H1 (cell line): Measurements from ENCODE around the gene DLGAP3. TPM values are rescaled to one million over a fixed set of nuclear protein-coding genes. Genes with fewer than 3 reads are reported as not detected.

Experiments used
- CTCF ChIA-PET: fragments of 300-600 bp; sonication (Branson Sonifier 250); formaldehyde crosslinking; loops from one replicate; lab custom pipeline; 2021; ENCODE audit not compliant: partially characterized antibody; lab: Charles Lee
- POLR2A ChIA-PET: fragments of 300-600 bp; sonication (Branson Sonifier 250); formaldehyde crosslinking; loops from one replicate; lab custom pipeline; 2021; ENCODE audit warnings: inconsistent platforms; ENCODE audit not compliant: partially characterized antibody; lab: Charles Lee
- DNase-seq, 2 experiments: peaks; one replicate each; pipeline versions ENCODE4 v3.0.0 to v3.0.0-alpha.2; 2010 to 2022; ENCODE audit warnings: low spot score in 2 of 2, low read depth in 1 of 2, mixed read lengths in 1 of 2
- FAIRE-seq: peaks from 2 replicates; lab custom pipeline; 2011; peaks lifted over from hg19 to GRCh38; lab: Jason Lieb, UNC
- H2AFZ ChIP-seq: 2 replicates; pipeline ENCODE4 v1.8.1; 2012; ENCODE audit warnings: low read length, inconsistent platforms
- H2AK5ac ChIP-seq: 2 replicates; pipeline ENCODE4 v1.6.1; 2013; ENCODE audit warnings: low read depth, low read length
- H2BK120ac ChIP-seq: replicated peaks from 2 replicates; pipeline ENCODE3; 2013; ENCODE audit warnings: low read depth, low read length, inconsistent platforms
- H2BK12ac ChIP-seq: 2 replicates; pipeline ENCODE4 v1.6.1; 2013; ENCODE audit warnings: low read depth, low read length
- H2BK15ac ChIP-seq: 2 replicates; pipeline ENCODE4 v1.6.1; 2013; ENCODE audit warnings: low read length
- H2BK20ac ChIP-seq: 2 replicates; pipeline ENCODE4 v1.6.1; 2013; ENCODE audit warnings: low read length
- H2BK5ac ChIP-seq: 2 replicates; pipeline ENCODE4 v1.6.1; 2013; ENCODE audit warnings: low read depth, low read length
- H3K14ac ChIP-seq: 2 replicates; pipeline ENCODE4 v1.6.1; 2013; ENCODE audit warnings: inconsistent platforms; ENCODE audit not compliant: insufficient read length
- H3K18ac ChIP-seq: 2 replicates; pipeline ENCODE4 v1.6.1; 2013; ENCODE audit warnings: low read length; ENCODE audit errors: extremely low read depth
- H3K23ac ChIP-seq: 2 replicates; pipeline ENCODE4 v1.6.1; 2013; ENCODE audit warnings: inconsistent platforms; ENCODE audit not compliant: insufficient read length
- H3K23me2 ChIP-seq: 2 replicates; pipeline ENCODE4 v1.6.1; 2013; ENCODE audit warnings: low read depth, low read length
- H3K27ac ChIP-seq: 2 replicates; pipeline ENCODE4 v1.6.1; 2011; ENCODE audit warnings: low read depth, low read length, inconsistent platforms
- H3K27me3 ChIP-seq, 4 experiments: replicated peaks in 1 of 4; 1 replicate in 1 of 4; 2 replicates in 3 of 4; pipeline versions ENCODE4 v1.6.1 to v1.8.1; 2011 to 2013; ENCODE audit warnings: low read length in 3 of 4, mild to moderate bottlenecking in 3 of 4, inconsistent platforms in 2 of 4, mixed read lengths in 2 of 4, moderate library complexity in 1 of 4; ENCODE audit not compliant: control insufficient read depth in 3 of 4, insufficient read depth in 3 of 4; ENCODE audit errors: extremely low read depth in 1 of 4
- H3K36me3 ChIP-seq, 4 experiments: 2 replicates each; pipeline versions ENCODE4 v1.6.1 to v1.8.1; 2011 to 2013; ENCODE audit warnings: mild to moderate bottlenecking in 4 of 4, low read length in 3 of 4, moderate library complexity in 2 of 4, control low read depth in 1 of 4, inconsistent platforms in 1 of 4; ENCODE audit not compliant: insufficient read depth in 4 of 4, control insufficient read depth in 2 of 4
- H3K4ac ChIP-seq: replicated peaks from 2 replicates; pipeline ENCODE3; 2013; ENCODE audit warnings: low read length, low read depth, mixed read lengths, inconsistent platforms; ENCODE audit not compliant: insufficient read length
- H3K4me1 ChIP-seq, 4 experiments: replicated peaks in 1 of 4; 1 replicate in 1 of 4; 2 replicates in 3 of 4; pipeline versions ENCODE4 v1.6.1 to v1.8.1; 2011 to 2013; ENCODE audit warnings: low read length in 3 of 4, inconsistent platforms in 2 of 4, mixed read lengths in 1 of 4; ENCODE audit not compliant: insufficient read depth in 4 of 4, control insufficient read depth in 3 of 4
- H3K4me2 ChIP-seq, 2 experiments: 2 replicates each; pipeline versions ENCODE4 v1.6.1 to v1.8.1; 2011 to 2013; ENCODE audit warnings: low read depth in 2 of 2, low read length in 2 of 2, control low read depth in 1 of 2, inconsistent platforms in 1 of 2, mild to moderate bottlenecking in 1 of 2; ENCODE audit not compliant: insufficient read depth in 1 of 2
- H3K4me3 ChIP-seq, 4 experiments: fragments of 200-600, 300-600 bp in 1 of 4; sonication (generic), shearing (Covaris generic), sonication (Bioruptor Twin) in 1 of 4; 2 replicates each; pipeline versions ENCODE4 v1.5.1 to v1.8.1; 2011 to 2016; ENCODE audit warnings: low read length in 4 of 4, low read depth in 3 of 4, control low read depth in 2 of 4, inconsistent platforms in 2 of 4, mild to moderate bottlenecking in 2 of 4, mixed read lengths in 1 of 4, moderate library complexity in 1 of 4; ENCODE audit not compliant: insufficient read depth in 2 of 4; ENCODE audit errors: extremely low read depth in 1 of 4
- H3K56ac ChIP-seq: replicated peaks from 2 replicates; pipeline ENCODE3; 2013; ENCODE audit warnings: low read depth, mild to moderate bottlenecking, mixed read lengths, low read length, inconsistent platforms; ENCODE audit not compliant: insufficient read length
- H3K79me1 ChIP-seq: 2 replicates; pipeline ENCODE4 v1.6.1; 2013; ENCODE audit warnings: low read depth, low read length, control low read depth
- H3K79me2 ChIP-seq, 2 experiments: 2 replicates each; pipeline versions ENCODE4 v1.6.1 to v1.8.1; 2012 to 2013; ENCODE audit warnings: low read length in 2 of 2, mild to moderate bottlenecking in 2 of 2, inconsistent platforms in 1 of 2; ENCODE audit not compliant: insufficient read depth in 2 of 2, control insufficient read depth in 1 of 2
- H3K9ac ChIP-seq, 4 experiments: replicated peaks in 1 of 4; 1 replicate in 1 of 4; 2 replicates in 3 of 4; pipeline versions ENCODE4 v1.6.1 to v1.8.1; 2011 to 2013; ENCODE audit warnings: low read depth in 3 of 4, low read length in 3 of 4, control low read depth in 2 of 4, mild to moderate bottlenecking in 2 of 4, moderate library complexity in 2 of 4, inconsistent platforms in 1 of 4; ENCODE audit errors: extremely low read depth in 1 of 4
- H3K9me3 ChIP-seq, 2 experiments: 2 replicates each; pipeline versions ENCODE4 v1.6.1 to v1.8.1; 2012 to 2013; ENCODE audit warnings: mild to moderate bottlenecking in 2 of 2, moderate library complexity in 2 of 2, control low read depth in 1 of 2, inconsistent platforms in 1 of 2, low read depth in 1 of 2, low read length in 1 of 2, mixed read lengths in 1 of 2; ENCODE audit not compliant: insufficient read depth in 2 of 2
- H4K20me1 ChIP-seq, 2 experiments: replicated peaks in 1 of 2; 2 replicates each; pipeline versions ENCODE3 to v1.8.1; 2011 to 2013; ENCODE audit warnings: inconsistent platforms in 2 of 2, low read length in 2 of 2, mild to moderate bottlenecking in 1 of 2; ENCODE audit not compliant: insufficient read depth in 2 of 2, control insufficient read depth in 1 of 2
- H4K5ac ChIP-seq: 2 replicates; pipeline ENCODE4 v1.6.1; 2013; ENCODE audit warnings: low read length, low read depth, mixed read lengths, inconsistent platforms; ENCODE audit not compliant: insufficient read length
- H4K8ac ChIP-seq: 2 replicates; pipeline ENCODE4 v1.8.0; 2013; ENCODE audit warnings: mild to moderate bottlenecking, moderate library complexity, low read length, inconsistent platforms; ENCODE audit not compliant: insufficient read depth; ENCODE audit errors: extremely low read depth
- H4K91ac ChIP-seq: replicated peaks from 2 replicates; pipeline ENCODE3; 2013; ENCODE audit warnings: low read length, mixed read lengths, inconsistent platforms; ENCODE audit not compliant: insufficient read length
- RNF2 ChIP-seq: fragments of 200-900, 300-1000 bp; sonication (generic); IDR thresholded peaks from 2 replicates; pipeline ENCODE4 v1.7.1; 2016; ENCODE audit warnings: borderline replicate concordance, low read depth, mild to moderate bottlenecking, antibody characterized with exemption, low read length; ENCODE audit not compliant: poor library complexity, severe bottlenecking; ENCODE audit errors: missing control alignments
- RXRA ChIP-seq: IDR thresholded peaks from 2 replicates; pipeline ENCODE4 v1.6.1; 2011; ENCODE audit warnings: low read depth, mild to moderate bottlenecking, low read length, moderate library complexity; ENCODE audit not compliant: insufficient read depth
- SIX5 ChIP-seq: IDR thresholded peaks from 2 replicates; pipeline ENCODE4 v1.6.1; 2011; ENCODE audit warnings: mild to moderate bottlenecking, low read depth, low read length
- WGBS, 2 experiments: shearing (Covaris generic) in 1 of 2; methylation state at CpG; one replicate each; pipeline versions ENCODE4 v1.1.6 to v1.1.7; 2013 to 2015; ENCODE audit warnings: low lambda C conversion rate in 2 of 2, mixed read lengths in 2 of 2, inconsistent platforms in 1 of 2, low coverage in 1 of 2, missing lambda C conversion rate in 1 of 2; ENCODE audit not compliant: insufficient replicate concordance in 2 of 2, insufficient coverage in 1 of 2, insufficient read length in 1 of 2; ENCODE audit errors: extremely low coverage in 1 of 2, missing lambda C conversion rate in 1 of 2; 5-methylcytosine and 5-hydroxymethylcytosine counted together
- polyA plus RNA-seq, 7 experiments: library from polyadenylated mRNA; depleted of rRNA in 3 of 7; stranded (reverse) in 5 of 7; unstranded in 2 of 7; fragments of >200 nt in 5 of 7; fragments of 200-250 nt in 2 of 7; gene quantifications; 1 replicate in 5 of 7; 2 replicates in 1 of 7; 4 replicates in 1 of 7; pipeline versions ENCODE4 v1.2.1 to v1.2.3, GENCODE V29; 2011 to 2013; ENCODE audit warnings: missing spikeins in 2 of 7, mixed read lengths in 2 of 7
- total RNA-seq: library from RNA; stranded (reverse); fragmentation: NEBNext Ultra II Directional; extraction: Animal tissue kit (Norgen Biotek cat#: 25700); gene quantifications from 2 replicates; pipeline ENCODE4 v1.2.1, GENCODE V29; 2021

DLGAP3 gene
- total and polyA plus RNA-seq, 2 of the 8 experiments (the other 6 are each of a cell fraction or from before 2014, with no cell fraction given) = 3.8 to 13.2 TPM

DNA sequence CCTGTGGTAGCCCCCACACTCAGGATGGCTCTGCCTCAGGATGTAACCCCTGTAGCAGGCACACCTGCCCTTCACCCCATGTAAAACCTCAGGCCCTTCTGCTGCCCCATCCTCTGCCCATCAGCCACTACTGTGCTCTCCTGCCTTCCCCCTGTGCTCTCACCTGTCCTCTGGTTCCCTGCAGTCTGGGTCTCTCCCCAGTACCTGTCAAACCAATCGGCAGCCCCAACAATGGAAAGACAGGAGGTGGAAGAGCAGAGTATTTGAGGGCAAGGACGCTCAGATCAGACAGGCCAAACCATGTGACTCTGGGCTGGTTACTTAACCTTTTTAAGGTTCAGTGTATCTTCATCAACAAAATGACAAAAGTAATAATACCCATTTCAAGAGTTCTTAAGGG is 100.8 kb downstream of the DLGAP3 start:
- Histone ChIP-seq H4K20me1 (no peaks in the 10 kb centered on the region), H3K14ac (no peak overlapping the region), H2AFZ (no peak overlapping the region), H2BK15ac (no peak overlapping the region), H2BK12ac (no peak overlapping the region), H3K36me3 (no peaks in the 10 kb centered on the region), H3K18ac (no peak overlapping the region), H3K79me1 (no peaks in the 10 kb centered on the region), H3K9ac (peak overlapping the region in 1 of 4 experiments; percentile 54; a peak in 2 of 7 replicates), H3K9me3 (no peaks in the 10 kb centered on the region), H3K4ac (no peak overlapping the region), H4K8ac (no peak overlapping the region), H2BK20ac (no peak overlapping the region), H3K27ac (no peak overlapping the region), H2AK5ac (no peak overlapping the region), H3K79me2 (no peaks in the 10 kb centered on the region), H3K23me2 (no peaks in the 10 kb centered on the region; the same call in 1 of the 2 replicates), H3K4me2 (no peak overlapping the region), H3K27me3 (no peaks in the 10 kb centered on the region), H4K5ac (no peak overlapping the region), H3K4me3 (no peak overlapping the region), H2BK120ac (no peak overlapping the region), H3K23ac (no peak overlapping the region), H2BK5ac (no peak overlapping the region), H4K91ac (no peak overlapping the region), H3K4me1 (no peaks in the 10 kb centered on the region; a peak in 3 of 7 replicates), H3K56ac (no peak overlapping the region)
- DNase-seq = peak in 1 of 2 experiments; percentile 33
- POLR2A ChIA-PET = no interaction called here
- CTCF ChIA-PET = interaction anchor here (2.4 kb wide), 1 partner anchor 8 kb away, joined by 11 read pairs; no protein-coding TSS in a partner anchor
- WGBS, 2 experiments = 89% methylated on average over 2 of the region's 2 CpGs; no CpG with 5 or more reads in 1 of the 2 experiments
- no peak for FAIRE-seq
- TF ChIP-seq RNF2 = no peak
- TF ChIP-seq SIX5 = no peak
- TF ChIP-seq RXRA = no peak
